Measurements from ENCODE around the gene DMXL2. TPM values are rescaled to one million over a fixed set of nuclear protein-coding genes. Genes with fewer than 3 reads are reported as not detected.

DMXL2 gene
- total RNA-seq, 1 donor from 2014 or later = 6.1 TPM

- no peak overlapping the region for H3K4me3 Mint-ChIP-seq
- peaks cover 7% of the 10 kb centered on the region for H3K9me3 Mint-ChIP-seq
- peaks cover 9% of the 10 kb centered on the region for H3K36me3 Mint-ChIP-seq (ENCODE audit: low read depth)
- intact Hi-C loops (cut with micrococcal nuclease) = no loop called here
- no peak for ATAC-seq (ENCODE audit: low read depth)
- no peak overlapping the region for H3K27ac Mint-ChIP-seq
- no peaks in the 10 kb centered on the region for H3K27me3 Mint-ChIP-seq
- ChIA-PET CTCF (no interaction called here), POLR2A (no interaction called here)
- TF ChIP-seq CTCF (IDR thresholded peaks at IDR 0.05) = no peak
- no peaks in the 10 kb centered on the region for H3K4me1 Mint-ChIP-seq
- DNase-seq = no peak
Measured at GRCh38 chr15:51483985-51484384, 138.6 kb downstream of the DMXL2 start.

- H3K27ac Mint-ChIP-seq = no peak overlapping the region
- H3K36me3 Mint-ChIP-seq (ENCODE audit: low read depth) = peaks cover 9% of the 10 kb centered on the region
- intact Hi-C loops (cut with micrococcal nuclease) = no loop called here
- DNase-seq (no peak), ATAC-seq (ENCODE audit: low read depth) (no peak)
- H3K9me3 Mint-ChIP-seq = peaks cover 7% of the 10 kb centered on the region
- H3K4me1 Mint-ChIP-seq = no peaks in the 10 kb centered on the region
- CTCF ChIA-PET = no interaction called here
- POLR2A ChIA-PET = no interaction called here
- no peak for TF ChIP-seq CTCF (IDR thresholded peaks at IDR 0.05)
- H3K27me3 Mint-ChIP-seq = no peaks in the 10 kb centered on the region
- no peak overlapping the region for H3K4me3 Mint-ChIP-seq
Measured at GRCh38 chr15:51483520-51483919, 139.1 kb downstream of the DMXL2 start.

- POLR2A ChIA-PET = no interaction called here
- Mint-ChIP-seq H3K36me3 (ENCODE audit: low read depth) (no peaks in the 10 kb centered on the region), H3K9me3 (no peaks in the 10 kb centered on the region), H3K4me3 (no peak overlapping the region), H3K4me1 (no peaks in the 10 kb centered on the region), H3K27ac (no peak overlapping the region), H3K27me3 (no peaks in the 10 kb centered on the region)
- CTCF ChIA-PET = no interaction called here
- DNase-seq = no peak
- no peak for ATAC-seq (ENCODE audit: low read depth)
- intact Hi-C loops (cut with micrococcal nuclease) = no loop called here
- TF ChIP-seq CTCF (IDR thresholded peaks at IDR 0.05) = no peak
Measured at GRCh38 chr15:51475736-51476135, 146.8 kb downstream of the DMXL2 start.

GRCh38 chr15:51470512-51470911, 152.1 kb downstream of the DMXL2 start:
- DNase-seq (no peak), ATAC-seq (ENCODE audit: low read depth) (no peak)
- Mint-ChIP-seq H3K4me3 (no peak overlapping the region), H3K9me3 (no peaks in the 10 kb centered on the region), H3K27me3 (no peaks in the 10 kb centered on the region), H3K36me3 (ENCODE audit: low read depth) (no peaks in the 10 kb centered on the region), H3K27ac (no peak overlapping the region), H3K4me1 (no peaks in the 10 kb centered on the region)
- intact Hi-C loops (cut with micrococcal nuclease) = no loop called here
- CTCF ChIA-PET = no interaction called here
- POLR2A ChIA-PET = no interaction called here
- TF ChIP-seq CTCF (IDR thresholded peaks at IDR 0.05) = no peak

GRCh38 chr15:51460796-51461195, 161.8 kb downstream of the DMXL2 start:
- DNase-seq (no peak), ATAC-seq (ENCODE audit: low read depth) (no peak)
- ChIA-PET POLR2A (no interaction called here), CTCF (no interaction called here)
- H3K4me3 Mint-ChIP-seq = no peak overlapping the region
- H3K36me3 Mint-ChIP-seq (ENCODE audit: low read depth) = no peaks in the 10 kb centered on the region
- H3K27ac Mint-ChIP-seq = no peak overlapping the region
- intact Hi-C loops (cut with micrococcal nuclease) = no loop called here
- no peak for TF ChIP-seq CTCF (IDR thresholded peaks at IDR 0.05)
- no peaks in the 10 kb centered on the region for H3K9me3 Mint-ChIP-seq
- no peaks in the 10 kb centered on the region for H3K27me3 Mint-ChIP-seq
- H3K4me1 Mint-ChIP-seq = no peaks in the 10 kb centered on the region
